Esophagus muscularis mucosa (tissue), 4 donors: Measurements from ENCODE around the gene VSNL1.

Experiments used
- CTCF ChIP-seq, 3 experiments: fragments of 200-600 bp in 2 of 3; fragments of 450-650 bp in 1 of 3; sonication (generic) in 2 of 3; IDR thresholded peaks; one replicate each; pipeline ENCODE4 v1.5.1; 2017 to 2019; ENCODE audit warnings: antibody characterized with exemption in 3 of 3, mild to moderate bottlenecking in 2 of 3, moderate library complexity in 1 of 3
- EP300 ChIP-seq: sonication (generic); formaldehyde crosslinking; IDR thresholded peaks from one replicate; pipeline ENCODE4 v1.6.1; 2017; ENCODE audit warnings: antibody characterized with exemption
- POLR2A ChIP-seq: fragments of 450-650 bp; IDR thresholded peaks from one replicate; pipeline ENCODE4 v1.6.1; 2017; ENCODE audit warnings: antibody characterized with exemption, moderate library complexity, mild to moderate bottlenecking, low read depth

- no peak for TF ChIP-seq CTCF (IDR thresholded peaks at IDR 0.05)
- TF ChIP-seq EP300: no peak
- no peak for TF ChIP-seq POLR2A
Measured at GRCh38 chr2:17660219-17660618, 119.7 kb downstream of the VSNL1 start.
